Measurements from ENCODE around the gene BPGM.

- TF ChIP-seq, protein P1, sequence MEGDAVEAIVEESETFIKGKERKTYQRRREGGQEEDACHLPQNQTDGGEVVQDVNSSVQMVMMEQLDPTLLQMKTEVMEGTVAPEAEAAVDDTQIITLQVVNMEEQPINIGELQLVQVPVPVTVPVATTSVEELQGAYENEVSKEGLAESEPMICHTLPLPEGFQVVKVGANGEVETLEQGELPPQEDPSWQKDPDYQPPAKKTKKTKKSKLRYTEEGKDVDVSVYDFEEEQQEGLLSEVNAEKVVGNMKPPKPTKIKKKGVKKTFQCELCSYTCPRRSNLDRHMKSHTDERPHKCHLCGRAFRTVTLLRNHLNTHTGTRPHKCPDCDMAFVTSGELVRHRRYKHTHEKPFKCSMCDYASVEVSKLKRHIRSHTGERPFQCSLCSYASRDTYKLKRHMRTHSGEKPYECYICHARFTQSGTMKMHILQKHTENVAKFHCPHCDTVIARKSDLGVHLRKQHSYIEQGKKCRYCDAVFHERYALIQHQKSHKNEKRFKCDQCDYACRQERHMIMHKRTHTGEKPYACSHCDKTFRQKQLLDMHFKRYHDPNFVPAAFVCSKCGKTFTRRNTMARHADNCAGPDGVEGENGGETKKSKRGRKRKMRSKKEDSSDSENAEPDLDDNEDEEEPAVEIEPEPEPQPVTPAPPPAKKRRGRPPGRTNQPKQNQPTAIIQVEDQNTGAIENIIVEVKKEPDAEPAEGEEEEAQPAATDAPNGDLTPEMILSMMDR (IDR thresholded peaks at IDR 0.05; ENCODE audit: borderline replicate concordance, extremely low read depth, low read length, poor library complexity, severe bottlenecking): no peak
- no peak for TF ChIP-seq EZH2 (IDR thresholded peaks at IDR 0.05; ENCODE audit: borderline replicate concordance, low read depth, low read length, severe bottlenecking)
Observed at GRCh38 chr7:134702366-134703240, 56.0 kb downstream of the BPGM start.
